ENCODE measurements around the gene CEP85L. TPM values are rescaled to one million over a fixed set of nuclear protein-coding genes. Genes with fewer than 3 reads are reported as not detected.

Gene CEP85L
- polyA plus RNA-seq, 1 of the 3 experiments (the other 2 are of a cell fraction), result 1.1 TPM

GRCh38 chr6:118571121-118571520 is 80.3 kb downstream of the CEP85L start:
- WGBS (ENCODE audit: low lambda C conversion rate), result 90% methylated on average over 2 of the region's 2 CpGs

GRCh38 chr6:118569498-118569897 is 81.9 kb downstream of the CEP85L start:
- Histone ChIP-seq H3K36me3 (replicated peaks in 1 of 2; ENCODE audit: control insufficient read depth in 1 of 2, insufficient read depth in 2 of 2, low read length in 1 of 2) (peaks cover 0 to 5% of the 10 kb centered on the region in 2 experiments), H3K4me3 (ENCODE audit: low read depth in 2 of 2, low read length in 1 of 2) (no peak overlapping the region), H3K4me1 (ENCODE audit: control insufficient read depth in 1 of 2, insufficient read depth in 2 of 2, low read depth in 1 of 2, low read length in 1 of 2) (no peaks in the 10 kb centered on the region), H3K79me2 (ENCODE audit: insufficient read depth) (peaks cover 5% of the 10 kb centered on the region; the same call in 1 of the 2 replicates), H3K27ac (ENCODE audit: low read depth in 2 of 2, low read length in 1 of 2) (no peak overlapping the region), H3K27me3 (ENCODE audit: insufficient read depth) (no peaks in the 10 kb centered on the region), H3K9me2 (no peaks in the 10 kb centered on the region), H3K9me3 (peaks cover 15% of the 10 kb centered on the region), H2AFZ (ENCODE audit: low read depth) (no peak overlapping the region), H3F3A (replicated peaks; ENCODE audit: insufficient read depth) (peaks cover 6% of the 10 kb centered on the region), H4K20me1 (ENCODE audit: insufficient read depth) (0 out of 2 replicates have a peak, but pooled peaks cover 8% of the 10 kb centered on the region), H3K4me2 (no peak overlapping the region), H3K9ac (no peak overlapping the region)
- WGBS (ENCODE audit: low lambda C conversion rate), result 98% methylated on average over 1 of the region's 1 CpG
- ChIA-PET CTCF (interaction anchor here (1.1 to 2.8 kb wide), 3 partner anchors 10 to 286 kb away, joined by 3 to 14 read pairs (median 5); no protein-coding TSS in a partner anchor), POLR2A (no interaction called here)
- DNase-seq, result no peak
- no peak for TF ChIP-seq GABPA (IDR thresholded peaks at IDR 0.05; ENCODE audit: low read depth)

More at GRCh38 chr6:118571121-118571520, 80.3 kb downstream of the CEP85L start:
- no peaks in the 10 kb centered on the region for H3K9me2 ChIP-seq
- H3K9ac ChIP-seq, result no peak overlapping the region
- no peak overlapping the region for H3K4me2 ChIP-seq
- ChIA-PET POLR2A (no interaction called here), CTCF (interaction anchor here (1.0 to 2.3 kb wide), 2 partner anchors 8 to 10 kb away, joined by 3 to 11 read pairs; no protein-coding TSS in a partner anchor)
- H3K36me3 ChIP-seq (replicated peaks in 1 of 2; ENCODE audit: control insufficient read depth in 1 of 2, insufficient read depth in 2 of 2, low read length in 1 of 2), result peaks cover 0 to 8% of the 10 kb centered on the region in 2 experiments
- H3F3A ChIP-seq (replicated peaks; ENCODE audit: insufficient read depth), result peaks cover 6% of the 10 kb centered on the region
- H3K4me3 ChIP-seq (ENCODE audit: low read depth in 2 of 2, low read length in 1 of 2), result no peak overlapping the region
- H2AFZ ChIP-seq (ENCODE audit: low read depth), result no peak overlapping the region
- H3K27me3 ChIP-seq (ENCODE audit: insufficient read depth), result no peaks in the 10 kb centered on the region
- no peak for DNase-seq
- peaks cover 15% of the 10 kb centered on the region for H3K9me3 ChIP-seq
- 0 out of 2 replicates have a peak, but pooled peaks cover 8% of the 10 kb centered on the region for H4K20me1 ChIP-seq (ENCODE audit: insufficient read depth)
- no peak overlapping the region for H3K27ac ChIP-seq (ENCODE audit: low read depth in 2 of 2, low read length in 1 of 2)
- TF ChIP-seq GATA2 (CRISPR knock-in tag; IDR thresholded peaks at IDR 0.05) (no peak), REST (IDR thresholded peaks at IDR 0.05; ENCODE audit: low read depth, low read length) (no peak), FOXM1 (IDR thresholded peaks at IDR 0.05; ENCODE audit: low read depth) (no peak), MXI1 (IDR thresholded peaks at IDR 0.05; ENCODE audit: low read depth, low read length) (no peak), EP300 (IDR thresholded peaks at IDR 0.05; ENCODE audit: borderline replicate concordance in 1 of 2, low read depth in 1 of 2, low read length in 1 of 2) (no peak), IRF3 (IDR thresholded peaks at IDR 0.05; ENCODE audit: low read depth, low read length) (no peak), NFIC (IDR thresholded peaks at IDR 0.05; ENCODE audit: borderline replicate concordance) (no peak)
- H3K4me1 ChIP-seq (ENCODE audit: control insufficient read depth in 1 of 2, insufficient read depth in 2 of 2, low read depth in 1 of 2, low read length in 1 of 2), result no peaks in the 10 kb centered on the region
- peaks cover 7% of the 10 kb centered on the region; the same call in 1 of the 2 replicates for H3K79me2 ChIP-seq (ENCODE audit: insufficient read depth)

Data from SK-N-SH (cell line).